ENCODE measurements around the gene NCBP2.

NCBP2 gene

DNA sequence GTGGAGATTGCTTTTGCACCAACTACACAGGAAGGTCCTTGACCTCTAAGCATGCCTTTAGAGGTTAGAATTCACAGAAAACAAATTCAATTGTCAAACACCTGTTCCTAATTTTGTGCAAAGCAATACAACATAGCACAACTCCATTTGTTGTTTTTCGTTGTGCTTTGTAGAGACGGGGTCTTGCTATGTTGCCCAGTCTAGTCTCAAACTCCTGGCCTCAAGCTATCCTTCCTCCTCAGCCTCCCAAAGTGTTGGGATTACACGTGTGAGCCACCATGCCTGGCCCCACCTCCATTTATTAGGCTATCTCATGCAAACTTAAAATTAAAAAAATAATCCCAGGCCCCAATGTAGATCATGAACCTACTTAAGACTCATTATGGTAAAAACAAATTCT is 6.0 kb downstream of the NCBP2 start:
- DNase-seq = no peak

DNA sequence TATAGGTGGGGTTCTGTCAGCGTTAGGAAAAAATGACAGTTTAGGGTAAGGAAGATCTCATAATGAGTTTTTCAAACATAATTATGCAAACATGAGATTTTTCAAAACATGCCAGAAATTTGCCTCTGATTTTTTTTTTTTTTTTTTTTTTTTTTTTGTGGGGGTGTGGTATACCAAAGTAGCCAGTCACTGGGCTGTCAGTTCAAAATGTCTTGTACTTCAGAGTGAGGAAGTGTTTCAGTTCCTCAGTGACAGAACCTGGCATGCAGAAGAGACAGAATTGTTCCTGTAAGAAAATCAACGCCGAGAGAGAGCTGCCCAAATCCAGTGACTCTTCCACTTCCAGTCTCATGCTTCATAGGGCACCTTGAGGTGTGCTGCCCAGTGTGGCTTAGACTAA is 9.7 kb downstream of the NCBP2 start:
- DNase-seq = no peak

DNA sequence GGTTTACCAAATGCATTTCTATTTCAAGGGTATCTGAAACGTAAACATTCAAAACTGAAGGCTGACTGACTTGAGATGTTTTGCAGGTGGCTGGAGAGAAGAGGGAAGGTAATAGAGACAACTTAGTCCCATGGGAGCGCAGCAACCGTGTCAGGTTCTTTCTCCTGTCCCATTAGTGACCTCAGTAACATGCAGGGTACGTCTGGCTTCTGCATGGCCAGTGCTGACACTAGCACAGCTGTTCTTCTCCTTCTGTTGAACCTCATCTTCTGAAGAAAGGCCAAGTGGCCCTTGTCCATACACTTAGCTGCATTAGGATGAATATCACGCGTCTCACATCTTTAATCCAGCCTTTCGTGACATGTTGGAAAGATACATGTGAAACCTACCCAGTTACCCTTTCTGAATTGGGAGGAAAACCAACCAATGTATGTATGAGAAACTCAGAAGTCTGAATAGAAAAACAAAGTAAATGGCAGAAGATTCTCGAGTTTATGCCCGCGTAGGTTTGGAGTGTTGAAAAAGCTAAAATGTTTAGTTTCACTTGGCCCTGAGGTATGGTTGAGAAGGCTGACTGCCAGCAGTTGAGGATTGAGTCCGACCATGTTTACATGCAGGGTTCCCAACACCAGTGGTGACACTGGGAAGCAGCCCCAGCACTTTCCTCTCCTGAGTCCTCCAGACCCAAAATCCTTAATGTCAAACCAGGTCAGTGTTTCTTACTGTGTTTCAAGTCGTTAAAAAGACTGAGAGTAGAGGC is 10.3 kb downstream of the NCBP2 start:
- DNase-seq = no peak

DNA sequence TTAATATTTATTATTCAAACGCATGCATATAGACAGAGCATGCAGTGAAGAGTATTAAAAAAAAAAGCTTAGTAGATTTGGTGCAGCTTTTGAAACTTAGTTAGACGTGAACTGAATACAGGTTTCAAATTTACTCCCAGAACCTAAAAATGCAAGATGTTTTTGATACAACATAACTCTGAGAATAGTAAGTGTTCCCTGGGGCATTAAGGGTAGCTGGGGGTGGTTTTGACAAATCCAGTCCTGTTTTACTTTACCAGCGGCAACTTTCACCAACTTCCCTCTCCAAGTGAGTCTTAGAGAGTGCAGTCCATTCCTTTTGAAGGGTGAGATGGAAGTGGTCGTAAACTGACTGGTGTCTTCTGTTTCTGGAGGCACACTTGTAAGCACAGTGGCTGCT is 11.2 kb downstream of the NCBP2 start:
- DNase-seq = no peak

DNA sequence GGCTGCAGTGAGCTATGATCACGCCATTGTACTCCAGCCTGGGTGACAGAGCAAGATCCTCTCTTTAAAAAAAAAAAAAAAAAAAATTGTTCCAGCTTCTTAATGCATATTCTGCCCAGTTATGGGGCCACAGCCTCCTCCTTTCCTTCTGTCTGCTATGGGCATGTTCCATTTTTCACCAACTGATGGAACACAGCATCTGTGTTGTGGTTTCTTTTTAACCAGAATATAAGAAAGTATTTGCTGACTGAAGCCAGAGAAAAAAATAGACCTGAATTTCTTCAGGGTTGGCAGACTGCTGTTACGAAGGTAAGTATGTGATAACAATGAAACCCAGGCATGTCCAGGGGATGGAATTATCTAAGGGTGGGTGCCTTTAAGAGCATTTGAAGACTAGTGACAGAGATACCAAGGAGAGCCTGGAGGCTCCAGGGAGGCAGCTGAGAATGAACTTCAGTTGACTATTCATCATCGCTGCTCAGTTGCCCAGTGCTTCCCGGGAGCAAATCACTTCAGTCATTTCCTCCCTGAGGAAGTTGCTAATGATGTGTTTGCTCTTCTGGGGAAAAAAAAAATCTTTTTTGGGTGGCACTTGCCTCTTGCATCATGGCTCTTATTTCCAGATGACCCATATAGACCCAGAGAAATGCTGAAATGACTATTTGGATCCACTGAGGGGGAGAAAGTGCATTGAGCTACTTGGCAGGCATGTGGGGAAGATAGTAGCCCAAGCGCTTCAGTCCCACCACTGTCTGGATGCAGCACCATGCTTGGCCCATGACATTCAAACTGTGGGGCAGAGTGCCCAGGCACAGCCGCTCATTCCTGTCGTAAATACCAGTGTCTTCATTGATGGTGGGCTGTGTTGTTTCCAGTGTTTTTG is 14.5 kb downstream of the NCBP2 start:
- DNase-seq = no peak

DNA sequence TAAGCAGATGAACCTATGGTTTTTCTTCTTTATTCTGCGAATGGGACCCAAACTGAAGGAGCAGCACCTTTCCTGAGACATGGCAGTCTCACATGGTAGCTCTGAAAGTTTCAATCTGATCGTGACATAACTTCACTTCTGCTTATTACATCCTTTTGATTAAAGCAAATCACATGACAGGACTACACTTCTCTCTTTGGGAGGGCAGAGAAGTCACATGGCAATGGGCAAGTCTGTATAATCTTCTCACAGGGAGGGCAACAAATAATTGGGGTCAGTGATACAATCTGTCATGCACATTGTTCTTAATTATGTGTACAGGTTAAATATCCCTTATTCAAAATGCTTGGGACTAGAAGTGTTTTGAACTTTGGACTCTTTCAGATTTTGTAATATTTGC is 21.6 kb downstream of the NCBP2 start:
- DNase-seq = no peak

DNA sequence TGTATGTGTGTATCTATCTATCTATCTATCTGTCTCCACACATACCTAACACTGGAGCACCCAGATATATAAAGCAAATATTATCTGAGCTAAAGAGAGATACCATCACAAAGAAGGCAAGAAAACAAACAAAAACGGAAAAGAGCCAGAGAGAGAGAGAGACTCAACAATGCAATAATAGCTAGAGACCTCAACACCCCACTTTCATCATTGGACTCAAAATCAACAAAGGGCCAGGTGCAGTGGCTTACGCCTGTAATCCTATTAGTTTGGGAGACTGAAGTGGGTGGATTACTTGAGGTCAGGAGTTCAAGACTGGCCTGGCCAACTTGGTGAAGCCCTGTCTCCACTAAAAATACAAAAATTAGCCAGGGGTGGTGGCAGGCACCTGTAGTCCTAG is 23.4 kb downstream of the NCBP2 start:
- no peak for DNase-seq

DNA sequence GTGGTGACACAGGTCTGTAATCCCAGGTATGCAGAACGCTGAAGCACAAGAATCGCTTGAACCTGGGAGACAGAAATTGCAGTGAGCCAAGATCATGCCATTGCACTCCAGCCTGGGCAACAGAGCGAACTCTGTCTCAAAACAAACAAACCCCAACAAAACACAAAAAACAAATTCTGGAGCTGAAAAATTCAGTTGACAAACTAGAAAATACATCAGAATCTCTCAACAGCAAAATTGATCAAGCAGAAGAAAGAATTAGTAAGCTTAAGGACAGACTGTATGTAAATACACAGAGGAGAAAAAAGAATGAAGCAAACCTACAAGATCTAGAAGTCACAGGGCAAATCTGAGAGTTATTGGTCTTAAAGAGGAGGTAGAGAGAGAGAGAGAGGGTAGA is 25.3 kb downstream of the NCBP2 start:
- no peak for DNase-seq

DNA sequence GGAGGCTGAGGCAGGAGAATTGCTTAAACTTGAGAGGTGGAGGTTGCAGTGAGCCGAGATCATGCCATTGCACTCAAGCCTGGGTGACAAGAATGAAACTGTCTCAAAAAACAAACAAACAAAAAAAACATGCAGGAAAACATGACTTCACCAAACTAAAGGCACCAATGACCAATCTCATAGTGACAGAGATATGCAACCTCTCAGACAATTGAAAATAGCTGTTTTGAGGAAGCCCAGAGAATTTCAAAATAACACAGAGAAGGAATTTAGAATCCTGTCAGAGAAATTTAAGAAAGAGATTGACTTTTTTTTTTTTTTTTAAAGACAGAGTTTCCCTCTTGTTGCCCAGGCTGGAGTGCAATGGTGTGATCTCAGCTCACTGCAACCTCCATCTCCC is 26.1 kb downstream of the NCBP2 start:
- no peak for DNase-seq

DNA sequence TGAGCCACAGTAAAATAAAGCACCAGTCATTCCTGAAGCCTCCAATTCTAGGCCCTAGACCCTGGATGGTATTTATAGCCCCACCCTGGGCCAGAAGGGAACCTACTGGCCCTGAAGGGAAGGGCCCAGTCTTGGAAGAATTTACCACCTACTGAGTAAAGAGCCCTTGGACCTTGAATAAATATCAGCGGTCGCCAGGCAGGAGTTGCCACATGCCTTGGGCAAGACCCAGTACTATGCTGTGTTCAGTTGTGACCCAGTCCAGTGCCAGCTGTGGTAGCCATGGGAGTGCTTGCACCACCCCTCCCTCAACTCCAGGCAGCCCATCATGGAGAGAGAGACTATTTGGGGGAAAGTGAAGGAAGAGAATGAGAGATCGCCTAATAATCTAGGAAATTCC is 27.0 kb downstream of the NCBP2 start:
- DNase-seq = no peak

DNA sequence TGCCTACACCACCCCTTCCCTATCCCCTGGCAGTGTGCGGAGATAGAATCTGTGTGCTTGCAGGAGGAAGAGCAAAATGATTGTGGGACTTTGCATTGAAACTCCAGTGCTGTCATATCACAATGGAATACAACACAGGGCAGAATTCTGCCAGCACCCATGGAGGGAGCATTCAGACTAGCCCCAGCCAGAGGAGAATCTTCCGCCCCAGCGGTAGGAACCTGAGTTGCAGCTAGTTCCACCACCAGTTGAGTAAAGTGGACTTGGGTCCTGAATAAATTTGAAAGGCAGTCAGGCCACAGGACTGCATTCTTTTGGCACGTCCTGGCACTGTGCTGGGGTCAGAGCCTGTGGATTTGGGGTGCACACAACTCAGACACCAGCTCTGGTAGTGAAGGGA is 27.5 kb downstream of the NCBP2 start:
- DNase-seq = no peak

DNA sequence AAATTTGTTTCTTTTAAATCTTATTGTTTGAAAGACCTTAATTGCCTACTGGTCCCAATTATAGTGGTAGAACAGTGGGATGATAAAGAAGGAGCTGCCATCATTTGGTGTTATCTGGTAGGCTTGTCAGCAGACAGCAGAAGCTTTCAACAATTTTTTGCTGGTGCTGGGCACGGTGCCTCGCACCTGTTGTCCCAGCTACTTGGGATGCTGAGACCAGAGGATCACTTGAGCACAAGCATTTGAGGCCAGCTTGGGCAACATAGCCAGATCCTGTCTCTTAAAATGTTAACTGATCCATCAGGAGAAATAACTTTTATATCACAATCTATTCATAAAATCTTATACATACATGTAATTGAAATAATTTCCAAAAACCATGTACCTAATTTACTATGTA is 38.6 kb downstream of the NCBP2 start:
- no peak for DNase-seq

DNA sequence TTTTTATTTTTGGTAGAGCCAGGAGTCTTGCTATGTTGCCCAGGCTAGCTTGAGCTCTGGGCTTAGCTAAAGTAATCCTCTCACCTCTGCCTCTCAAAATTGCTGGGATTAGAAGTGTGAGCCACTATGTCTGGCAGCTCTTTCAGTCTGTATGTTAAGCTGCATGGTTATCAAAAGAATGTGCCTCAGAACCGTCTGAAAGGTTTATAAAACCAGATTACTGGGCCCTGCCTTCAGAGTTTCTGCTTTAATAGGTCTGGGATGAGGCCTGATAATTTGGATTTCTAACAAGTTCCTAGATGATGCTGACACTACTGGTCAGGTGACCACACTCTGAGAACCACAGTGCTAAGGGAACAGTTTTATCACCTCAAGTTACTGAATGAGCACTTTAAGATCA is 40.0 kb downstream of the NCBP2 start:
- DNase-seq = no peak

DNA sequence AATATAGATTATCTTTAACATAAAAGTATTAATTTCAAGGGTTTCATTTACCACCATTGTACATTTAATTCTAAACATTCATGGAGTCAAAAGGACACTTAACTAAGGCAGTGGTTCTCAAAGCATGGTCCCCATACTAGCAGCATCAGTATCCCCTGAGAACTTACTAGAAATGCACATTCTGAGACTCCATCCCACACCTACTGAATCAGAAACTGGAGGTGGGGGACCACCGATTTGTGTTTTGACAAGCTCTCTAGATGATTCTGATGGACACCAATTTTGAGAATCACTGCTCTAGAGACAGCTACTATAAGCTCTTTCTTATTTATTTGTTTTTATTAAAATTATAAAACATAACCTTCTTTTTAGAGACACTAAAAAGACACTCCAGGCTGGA is 40.6 kb downstream of the NCBP2 start:
- DNase-seq = no peak

DNA sequence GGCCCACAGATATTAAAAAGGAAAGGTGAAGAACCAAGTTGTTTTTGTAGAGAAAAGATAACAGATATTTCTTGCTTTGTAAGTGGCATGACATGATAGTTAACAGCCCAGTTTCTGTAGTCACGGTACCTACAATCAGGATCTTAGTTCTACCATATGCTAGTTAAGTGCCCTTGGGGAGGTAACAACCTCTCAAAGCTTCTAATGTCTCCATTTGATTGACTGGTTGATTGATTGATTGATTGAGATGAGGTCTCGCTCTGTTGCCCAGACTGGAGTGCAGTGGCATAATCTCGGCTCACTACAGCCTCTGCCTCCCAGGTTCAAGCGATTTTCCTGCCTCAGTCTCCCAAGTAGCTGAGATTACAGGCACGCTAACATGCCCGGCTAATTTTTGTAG is 46.1 kb downstream of the NCBP2 start:
- no peak for DNase-seq

DNA sequence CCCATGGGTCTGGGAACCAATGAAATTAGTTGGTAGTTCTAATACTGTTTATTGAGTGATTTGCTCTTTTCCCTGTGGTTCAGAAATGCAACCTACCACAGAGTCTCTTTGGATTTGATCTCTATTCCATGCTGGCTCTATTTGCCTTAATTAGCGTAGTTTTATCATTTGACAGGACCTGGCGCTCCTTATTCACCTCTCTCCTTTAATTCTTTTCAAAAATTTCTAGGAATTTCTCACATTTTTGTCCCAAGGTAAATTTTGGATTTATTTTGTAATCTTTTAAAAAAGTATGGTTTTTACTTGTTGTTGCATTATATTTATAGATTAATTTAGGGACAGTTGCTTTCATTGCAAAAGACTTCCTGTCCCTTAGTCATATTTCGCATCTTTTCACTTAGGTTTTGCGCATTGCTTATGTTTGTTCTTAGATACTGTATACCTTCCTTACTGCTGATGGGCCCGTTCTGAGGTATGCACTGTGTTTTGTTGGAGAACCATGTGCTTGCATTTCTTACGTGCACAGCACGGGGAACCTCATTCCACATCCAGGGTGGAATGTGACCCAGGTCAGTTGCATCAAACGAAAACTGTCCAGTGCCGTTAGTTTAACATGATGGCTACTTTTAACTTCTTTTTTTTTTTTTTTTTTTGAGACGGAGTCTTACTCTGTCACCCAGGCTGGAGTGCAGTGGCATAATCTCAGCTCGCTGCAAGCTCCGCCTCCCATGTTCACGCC is 47.6 kb downstream of the NCBP2 start:
- no peak for DNase-seq

DNA sequence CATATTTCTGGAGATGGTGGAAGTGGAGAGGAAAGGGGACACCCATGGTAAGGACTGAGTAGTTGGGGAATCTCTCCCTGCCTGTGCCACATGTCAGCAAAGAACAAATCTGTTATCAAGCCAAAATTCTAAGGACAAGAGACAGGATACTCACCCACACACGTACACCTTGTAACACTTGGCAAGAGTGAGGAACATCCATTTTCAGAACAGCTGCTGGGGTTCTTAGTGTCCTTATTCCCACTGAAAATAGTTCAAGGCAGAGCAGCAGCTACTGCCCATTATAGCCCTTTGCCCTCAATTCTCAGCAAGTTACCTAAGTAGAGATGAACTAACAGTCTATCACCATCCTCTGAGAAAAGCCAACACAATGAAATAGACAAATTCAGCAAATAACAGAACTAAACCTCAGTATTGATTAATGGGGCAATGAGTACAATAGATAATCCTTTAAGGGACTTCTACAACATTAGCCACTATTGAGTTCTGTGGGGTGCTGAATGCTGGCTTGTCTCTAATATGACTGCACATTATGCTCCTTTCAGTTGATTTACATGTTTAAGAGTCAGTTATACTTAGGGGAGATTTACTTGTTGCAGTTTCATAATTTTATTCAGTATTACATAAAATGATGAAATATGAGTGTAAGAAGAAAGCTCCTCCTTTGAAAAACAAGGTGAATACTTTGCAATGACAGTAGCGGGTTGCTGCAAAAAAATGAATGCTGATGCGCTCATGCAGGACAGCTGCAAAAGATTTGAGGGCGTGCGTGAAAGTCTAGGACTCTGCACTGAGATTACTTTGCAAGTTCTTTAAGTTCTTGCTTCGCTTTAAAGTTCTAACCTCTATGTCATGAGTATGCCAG is 52.3 kb downstream of the NCBP2 start:
- no peak for DNase-seq

DNA sequence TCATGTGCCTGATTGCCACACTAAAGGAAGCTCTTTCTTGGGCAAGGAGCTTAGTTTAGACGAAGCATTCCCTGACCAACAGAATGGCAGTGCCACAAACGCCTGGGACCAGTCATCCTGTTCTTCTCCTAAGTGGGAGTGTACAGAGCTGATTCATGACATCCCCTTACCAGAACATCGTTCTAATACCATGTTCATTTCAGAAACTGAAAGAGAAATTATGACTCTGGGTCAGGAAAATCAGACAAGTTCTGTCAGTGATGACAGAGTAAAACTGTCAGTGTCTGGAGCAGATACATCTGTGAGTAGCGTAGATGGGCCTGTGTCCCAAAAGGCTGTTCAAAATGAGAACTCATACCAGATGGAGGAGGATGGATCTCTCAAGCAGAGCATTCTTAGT is 56.2 kb downstream of the NCBP2 start:
- DNase-seq = no peak
